HG02678 (cell line): Measurements from ENCODE around the gene PDE5A.
"Not testable (repeated sequence)": the region's sequence is repeated elsewhere in the genome, so short reads cannot be mapped to it uniquely, and the experiment has no call there.

Experiments used
- ATAC-seq: cut with Tn5 transposase; IDR thresholded peaks from one replicate; pipeline ENCODE4 v1.9.1; 2021; ENCODE audit warnings: mild to moderate bottlenecking, moderate library complexity; ENCODE audit not compliant: unreplicated experiment

PDE5A gene

DNA sequence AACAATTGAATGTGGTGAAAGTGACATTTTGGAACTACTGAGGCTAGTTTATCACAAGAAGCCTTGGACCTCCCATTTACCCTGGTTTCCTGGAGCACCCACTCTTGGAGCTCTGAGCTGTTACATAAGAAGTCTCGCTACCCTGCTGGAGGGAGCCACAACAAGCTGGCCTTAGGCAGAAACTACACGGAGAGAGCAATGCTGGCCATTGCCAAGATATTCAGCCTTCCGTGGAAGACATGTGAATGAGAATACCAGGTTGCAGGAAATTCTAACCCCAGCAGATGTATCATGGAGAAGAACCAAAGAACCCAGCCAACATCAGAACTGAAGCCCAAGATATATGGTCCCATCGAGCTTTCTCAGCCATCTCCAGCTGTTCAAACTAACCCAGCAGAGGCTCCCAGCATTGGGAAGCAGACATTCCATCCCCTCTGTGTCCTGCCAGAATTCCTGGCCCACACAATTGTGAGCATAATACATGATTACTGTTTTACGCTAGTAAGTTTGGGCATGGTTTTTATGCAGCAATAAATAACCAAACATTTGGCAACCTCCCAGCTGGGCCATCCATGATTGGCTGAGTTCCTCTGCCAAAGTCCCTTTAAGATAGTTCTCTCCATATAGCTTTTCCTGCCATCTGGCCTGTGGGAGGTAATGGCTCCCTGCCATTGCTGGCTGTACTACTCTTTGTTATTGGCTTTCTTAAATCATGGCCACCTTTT lies 17.9 kb upstream of the PDE5A start:
- no peak for ATAC-seq

- no peak for ATAC-seq
These were observed 14.9 kb upstream of the PDE5A start for GRCh38 chr4:119643306-119644042.

GRCh38 chr4:119641765-119642164 lies 13.2 kb upstream of the PDE5A start:
- ATAC-seq: no peak

- ATAC-seq: no peak
These were observed 9.8 kb upstream of the PDE5A start for GRCh38 chr4:119638359-119638758.

- ATAC-seq: not testable (repeated sequence)
These were observed 8.2 kb upstream of the PDE5A start for GRCh38 chr4:119636851-119637250.

DNA sequence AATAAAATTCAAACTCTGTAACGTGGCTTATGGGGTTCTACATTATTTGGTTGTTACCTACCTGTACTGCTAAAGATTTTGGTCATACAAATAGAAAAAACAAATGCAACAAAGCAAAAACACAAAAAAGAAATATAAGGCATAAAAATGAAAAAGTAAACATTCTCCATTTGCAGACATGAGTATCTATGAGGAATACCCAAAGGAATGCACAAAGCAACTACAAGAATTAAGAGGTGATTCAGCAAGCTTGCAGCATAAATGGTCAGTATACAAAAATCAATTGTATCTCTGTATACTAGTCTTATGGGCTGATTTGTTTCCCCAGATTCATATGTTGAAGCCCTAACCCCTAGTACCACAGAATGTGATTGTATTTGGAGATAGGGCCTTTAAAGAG lies 3.6 kb upstream of the PDE5A start:
- no peak for ATAC-seq

- ATAC-seq: peak; percentile 24
These were observed 503 bp upstream of the PDE5A start for GRCh38 chr4:119629142-119629471.

DNA sequence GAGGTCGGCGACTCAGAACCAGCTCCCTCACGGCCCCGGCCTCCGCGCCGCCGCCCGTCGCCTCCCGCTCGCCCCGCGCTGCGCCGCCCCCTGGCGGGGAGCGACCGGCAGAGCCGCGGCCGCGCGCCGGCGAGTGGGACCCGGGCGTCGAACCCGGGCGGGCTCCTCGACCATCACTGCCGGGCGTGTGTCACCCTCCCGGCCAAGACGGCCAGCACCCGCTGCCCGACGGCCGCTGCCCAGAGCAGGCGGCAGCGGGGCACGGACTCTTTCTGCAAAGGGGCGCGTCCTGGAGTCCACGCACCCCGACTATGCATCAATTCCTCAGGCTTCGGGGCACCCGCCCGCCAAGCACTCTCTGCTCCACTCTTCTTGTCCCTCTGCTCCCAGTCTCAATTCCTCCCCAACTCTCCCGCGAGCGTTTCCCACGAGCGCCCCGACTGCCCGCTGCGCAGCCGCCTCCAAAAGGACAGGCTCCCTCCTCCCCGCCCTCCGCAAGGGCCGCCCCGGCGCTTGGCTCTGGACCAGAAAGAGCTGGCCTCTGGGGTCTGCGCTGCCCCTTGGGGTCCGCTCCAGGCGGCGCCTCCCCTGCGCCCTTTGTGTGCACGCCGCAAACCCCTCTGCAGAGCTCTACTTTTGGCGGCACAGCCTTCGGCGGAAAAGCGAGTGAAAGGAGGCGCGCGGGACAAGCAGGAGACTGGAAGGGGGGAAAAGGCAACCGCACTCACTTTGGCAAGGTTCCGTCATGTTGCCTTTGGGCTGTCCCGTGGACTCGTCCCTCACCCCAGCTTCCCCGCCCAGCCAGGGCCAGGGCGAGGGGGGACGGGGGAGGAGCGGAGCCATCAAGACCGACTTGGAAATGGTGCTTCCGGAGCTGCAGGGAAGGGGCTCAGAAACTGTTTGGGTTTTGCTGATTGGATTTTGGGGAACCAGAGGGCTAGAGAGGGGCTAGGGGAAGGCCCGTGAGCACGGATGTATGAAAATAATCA lies 1.0 kb downstream of the PDE5A start:
- ATAC-seq: peak; percentile 61

- no peak for ATAC-seq
These were observed 1.7 kb downstream of the PDE5A start for GRCh38 chr4:119626943-119627266.

- ATAC-seq: no peak
These were observed 2.2 kb downstream of the PDE5A start for GRCh38 chr4:119626420-119626819.

DNA sequence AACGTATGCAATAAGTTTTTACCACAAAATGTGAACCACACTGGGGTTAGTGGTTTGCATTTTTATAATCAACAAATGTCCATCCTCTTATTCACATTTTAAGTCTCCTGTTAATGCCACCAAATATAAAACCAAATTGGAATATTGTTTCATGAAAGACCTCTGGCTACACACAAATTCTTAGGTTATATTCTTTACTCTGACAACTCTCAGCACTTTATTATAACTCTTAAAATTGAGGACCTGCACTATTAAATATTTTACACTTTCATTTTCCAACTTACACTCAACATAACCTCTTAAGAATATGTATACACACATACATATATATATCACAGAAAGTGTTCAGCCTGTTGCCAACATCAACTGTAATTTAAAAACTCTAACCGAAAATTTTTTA lies 2.8 kb downstream of the PDE5A start:
- ATAC-seq: no peak

DNA sequence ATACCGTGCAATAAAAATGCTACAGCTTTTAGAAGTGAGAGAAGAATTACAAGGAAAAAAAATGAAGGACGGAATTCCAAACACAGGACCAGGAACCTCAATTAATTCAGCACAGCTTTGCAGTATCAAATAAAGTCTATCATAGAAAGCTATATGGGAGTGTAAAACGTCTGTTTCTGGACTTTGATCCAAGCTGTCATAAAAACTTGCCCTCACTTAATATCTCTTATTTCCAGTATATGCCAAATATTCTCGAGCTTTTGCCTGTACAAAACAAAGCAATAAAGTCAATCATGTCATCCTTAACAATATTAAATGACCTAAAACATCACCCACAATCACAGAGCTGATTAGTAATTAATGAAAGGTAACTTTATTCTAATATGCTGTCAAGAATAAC lies 4.2 kb downstream of the PDE5A start:
- no peak for ATAC-seq

DNA sequence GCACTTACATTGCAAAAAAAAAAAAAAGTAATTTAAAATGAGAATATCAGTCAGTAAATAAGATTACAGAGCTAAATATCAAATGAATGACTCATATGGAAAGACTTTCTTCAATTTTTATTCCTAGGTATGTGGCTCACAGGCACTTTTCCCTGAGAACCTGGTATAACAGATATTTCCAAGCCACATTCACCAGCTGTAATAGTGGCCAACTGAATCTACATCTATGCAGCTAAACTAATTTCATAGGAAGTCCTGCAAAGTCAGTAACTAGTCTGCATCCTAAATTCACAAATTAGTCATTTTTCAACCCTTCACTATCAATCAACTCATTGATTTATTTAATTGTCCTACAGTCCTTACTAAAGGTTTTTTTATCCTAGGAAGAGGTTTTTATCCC lies 5.6 kb downstream of the PDE5A start:
- no peak for ATAC-seq

DNA sequence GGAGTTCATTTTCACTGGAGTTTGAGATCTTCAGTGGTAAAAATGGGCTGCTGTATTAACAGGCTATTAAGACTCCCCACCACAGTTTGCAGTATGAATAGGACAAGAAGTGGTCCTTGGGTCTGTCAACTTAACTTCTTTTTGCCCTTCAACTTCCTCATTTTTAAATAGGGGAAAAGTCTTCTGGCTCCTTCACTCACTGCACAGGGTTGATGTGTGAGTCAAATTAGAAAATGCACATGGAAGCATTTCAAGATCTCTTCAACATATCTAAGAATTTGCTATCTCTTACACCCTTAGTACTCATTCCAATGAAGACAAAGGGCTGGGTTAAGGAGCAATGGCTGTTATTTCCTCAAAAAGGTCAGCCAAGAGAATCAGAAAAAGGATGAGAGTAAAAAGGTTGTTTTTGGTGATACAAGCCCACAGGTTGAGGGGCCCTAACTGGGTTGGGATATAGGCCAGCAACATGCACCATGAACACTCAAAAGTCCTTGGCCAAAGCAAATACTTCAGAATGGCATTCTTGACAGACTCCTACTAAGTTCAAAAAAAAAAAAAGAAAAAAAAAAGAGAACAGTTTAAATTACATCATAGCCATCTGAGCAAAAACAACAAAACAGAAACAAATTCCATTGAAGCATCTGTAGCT lies 13.4 kb downstream of the PDE5A start:
- ATAC-seq: no peak

GRCh38 chr4:119604266-119604665 lies 24.3 kb downstream of the PDE5A start:
- no peak for ATAC-seq

DNA sequence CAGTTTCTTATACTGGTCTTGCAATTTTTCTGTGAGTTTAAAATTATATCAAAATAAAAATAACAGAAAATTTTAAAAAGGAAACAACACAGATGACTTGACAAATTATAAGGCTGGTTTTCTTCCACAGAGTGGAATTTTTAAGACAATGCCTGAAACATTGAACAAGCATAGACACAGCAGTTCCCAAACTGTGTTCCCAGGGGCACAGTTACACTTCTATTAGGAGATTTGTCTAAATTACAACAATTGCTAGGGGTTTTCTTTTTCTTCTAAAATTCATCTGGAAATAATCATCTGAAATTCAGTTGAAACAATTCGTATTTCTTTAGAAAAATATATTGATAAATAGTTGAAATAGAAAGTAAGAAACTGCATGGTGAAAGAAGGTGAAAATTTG lies 26.2 kb downstream of the PDE5A start:
- no peak for ATAC-seq

- ATAC-seq: no peak
These were observed 30.1 kb downstream of the PDE5A start for GRCh38 chr4:119598521-119598920.

DNA sequence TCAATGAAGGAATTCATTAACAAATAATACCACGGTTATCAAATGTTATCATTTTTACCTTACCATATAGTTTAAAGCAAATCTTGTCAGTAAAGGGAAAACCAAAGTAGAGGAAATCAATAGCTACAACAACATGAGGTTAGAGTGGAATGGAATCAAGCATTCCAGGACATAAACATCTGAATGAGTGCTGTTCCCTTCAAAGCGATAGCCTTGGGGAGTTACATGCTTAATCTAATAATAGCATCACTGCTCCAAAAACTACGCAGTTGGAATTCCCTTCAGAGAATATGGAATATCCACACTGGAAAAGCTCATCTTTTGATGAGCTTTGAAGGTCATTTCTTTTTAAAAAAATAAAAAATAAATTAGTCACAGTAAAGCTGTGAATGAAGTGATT lies 31.2 kb downstream of the PDE5A start:
- ATAC-seq: no peak

GRCh38 chr4:119593698-119594097 lies 34.9 kb downstream of the PDE5A start:
- ATAC-seq: no peak

DNA sequence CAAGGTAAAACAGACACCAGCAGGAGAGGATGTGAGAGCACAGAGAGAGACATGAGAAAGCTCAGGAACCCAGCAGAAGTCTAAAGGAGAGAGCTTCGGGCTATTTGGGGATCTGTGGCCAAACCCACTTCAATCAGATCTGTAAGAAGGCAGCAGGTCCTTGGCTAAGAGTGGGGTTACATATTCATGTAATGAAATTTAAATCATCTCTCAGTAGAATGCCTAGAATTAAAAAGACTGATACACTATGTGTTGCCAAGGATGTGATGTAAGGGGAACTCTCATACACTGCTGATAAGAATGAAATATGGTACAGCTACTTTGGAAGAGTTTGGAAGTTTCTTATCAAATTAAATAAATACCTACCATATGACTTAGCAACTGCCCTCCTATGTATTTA lies 35.8 kb downstream of the PDE5A start:
- no peak for ATAC-seq

DNA sequence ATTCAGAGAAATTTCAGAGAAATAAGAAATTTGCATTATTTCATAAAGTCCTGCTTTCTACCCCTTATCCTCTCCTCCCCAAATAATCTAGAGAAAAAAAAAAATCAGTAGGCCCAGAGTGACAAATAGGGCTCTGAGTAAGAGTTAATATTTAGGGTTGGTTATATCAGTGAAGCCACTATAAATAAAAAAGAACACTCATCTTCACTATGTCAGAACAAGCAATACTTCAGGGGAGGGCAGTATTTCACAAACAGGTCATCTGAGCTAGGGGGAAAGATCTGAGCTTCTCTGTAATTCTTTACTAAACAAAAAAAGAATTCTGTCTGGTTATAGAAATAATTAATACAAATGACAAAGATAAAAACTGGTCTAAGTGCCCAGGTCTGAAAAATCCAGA lies 39.4 kb downstream of the PDE5A start:
- ATAC-seq: no peak
